Measurements from ENCODE around the gene TAGAP.

GRCh38 chr6:159074120-159074684 lies 29.4 kb upstream of the TAGAP start:
- TF ChIP-seq CTCF (conservative IDR thresholded peaks at IDR 0.05; ENCODE audit: low read length) (no peak), EZH2phosphoT487 (IDR thresholded peaks at IDR 0.05; ENCODE audit: borderline replicate concordance, low read depth, low read length) (no peak)
